Measurements from ENCODE around the gene CCSAP.
"Not testable (repeated sequence)": the region's sequence is repeated elsewhere in the genome, so short reads cannot be mapped to it uniquely, and the experiment has no call there.

CCSAP gene

GRCh38 chr1:229325401-229325800 lies 17.4 kb downstream of the CCSAP start:
- DNase-seq = no peak

DNA sequence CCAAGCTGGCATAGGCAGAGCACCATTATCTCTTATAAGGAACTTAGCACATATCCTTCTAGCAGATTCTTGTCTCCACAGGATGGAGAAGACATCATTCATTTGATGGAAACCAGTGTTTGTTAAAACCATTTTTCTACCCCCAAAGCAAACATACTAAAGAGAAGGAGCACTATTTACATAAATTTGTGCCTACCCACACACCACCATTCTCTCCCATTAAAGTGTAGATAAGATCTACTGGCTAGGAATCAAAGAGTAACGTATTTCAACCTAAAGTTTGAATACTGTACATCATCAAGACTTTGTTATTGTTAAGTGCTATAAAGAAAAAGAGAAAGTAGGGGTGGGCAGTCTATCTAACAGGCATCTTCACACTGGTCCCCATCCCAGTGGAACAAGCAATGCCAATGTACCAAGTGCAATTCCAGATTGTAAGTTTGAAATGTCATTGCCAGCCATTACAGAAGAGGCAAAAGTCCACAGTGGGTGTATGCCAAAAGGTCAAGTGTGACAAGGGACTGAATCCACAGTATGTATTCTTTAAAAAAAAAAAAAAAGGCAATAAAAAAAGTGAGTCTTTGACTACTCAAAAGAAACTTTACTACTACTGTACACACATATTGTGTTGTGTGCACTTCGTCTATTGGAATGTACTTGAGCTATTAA lies 18.8 kb downstream of the CCSAP start:
- DNase-seq = no peak

- no peak for DNase-seq
Measured at GRCh38 chr1:229323201-229323600, 19.6 kb downstream of the CCSAP start.

- no peak for DNase-seq
Measured at GRCh38 chr1:229319487-229319886, 23.4 kb downstream of the CCSAP start.

GRCh38 chr1:229318056-229318455 lies 24.8 kb downstream of the CCSAP start:
- no peak for DNase-seq

DNA sequence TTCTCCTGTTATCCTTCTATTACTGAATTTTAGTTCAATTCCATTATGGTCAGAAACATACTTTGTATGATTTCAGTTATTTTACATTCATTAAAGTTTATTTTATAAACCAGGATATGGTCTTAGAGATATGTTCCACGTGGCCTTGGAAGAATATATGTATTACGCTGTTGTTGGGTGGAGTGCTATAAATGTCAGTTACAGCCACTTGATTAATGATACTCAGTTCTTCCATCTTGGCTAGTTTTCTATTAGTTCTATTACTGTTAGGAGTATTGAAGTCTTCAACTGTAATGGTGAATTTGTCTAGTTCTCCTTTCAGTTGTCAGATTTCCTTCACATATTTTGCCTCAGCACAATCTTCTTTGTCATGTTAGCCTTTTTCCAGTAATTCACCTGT lies 26.7 kb downstream of the CCSAP start:
- no peak for DNase-seq

- no peak for DNase-seq
Measured at GRCh38 chr1:229310833-229311232, 32.0 kb downstream of the CCSAP start.

DNA sequence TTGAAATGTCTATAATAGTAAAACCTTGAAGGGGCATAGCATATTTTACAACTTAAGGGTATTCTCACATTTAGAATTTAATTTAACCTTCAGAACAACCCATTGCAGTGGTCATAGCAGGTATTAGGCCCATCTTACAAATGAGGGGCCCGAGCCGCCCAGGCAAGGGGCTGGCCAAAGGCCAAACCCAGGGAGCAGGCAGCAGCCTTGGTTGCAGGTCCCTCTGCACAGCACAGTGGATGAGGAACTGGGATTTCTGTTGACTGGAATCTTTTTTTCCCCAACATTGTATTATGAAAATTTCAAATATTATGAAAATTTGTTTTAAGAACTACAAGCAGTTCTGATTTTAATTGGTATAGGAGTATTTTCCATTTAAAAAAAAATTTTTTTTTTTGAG lies 33.2 kb downstream of the CCSAP start:
- no peak for DNase-seq

DNA sequence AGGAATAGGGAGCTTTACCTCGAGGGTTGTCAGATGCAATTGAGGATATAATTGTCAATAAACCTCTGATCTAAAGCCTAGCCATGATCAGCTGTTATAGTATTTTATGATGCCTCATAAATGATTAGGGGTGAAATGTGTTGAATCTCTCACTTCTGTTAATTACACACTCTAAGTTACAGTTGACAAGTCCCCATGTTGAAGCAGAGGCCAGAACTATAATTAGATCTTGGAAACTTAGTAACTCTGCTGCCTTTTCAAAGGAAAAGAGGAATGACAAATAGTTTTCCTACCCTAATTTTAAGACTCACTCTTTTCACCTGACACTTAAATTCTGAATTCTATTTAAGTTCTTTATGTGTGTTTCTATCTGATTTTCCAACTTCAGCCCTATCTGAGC lies 33.8 kb downstream of the CCSAP start:
- no peak for DNase-seq

DNA sequence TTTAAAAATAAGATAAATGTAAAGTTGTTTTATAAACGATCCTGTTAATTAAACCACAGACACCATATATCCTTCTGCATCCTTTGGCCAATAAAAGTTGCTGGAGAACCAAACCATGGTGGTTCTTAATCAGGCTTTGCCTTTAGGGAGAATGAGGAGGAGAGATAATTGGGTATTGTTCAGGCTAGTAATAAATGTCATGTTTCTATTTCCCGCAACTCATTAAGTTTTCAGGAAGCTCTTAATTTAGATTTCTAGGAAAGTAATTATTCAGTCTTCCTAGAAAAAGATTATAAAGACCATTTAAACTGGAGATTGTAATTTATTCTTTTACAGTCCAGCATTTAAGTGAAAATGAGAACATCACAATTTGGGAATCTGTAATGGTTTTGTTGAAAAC lies 37.5 kb downstream of the CCSAP start:
- no peak for DNase-seq

DNA sequence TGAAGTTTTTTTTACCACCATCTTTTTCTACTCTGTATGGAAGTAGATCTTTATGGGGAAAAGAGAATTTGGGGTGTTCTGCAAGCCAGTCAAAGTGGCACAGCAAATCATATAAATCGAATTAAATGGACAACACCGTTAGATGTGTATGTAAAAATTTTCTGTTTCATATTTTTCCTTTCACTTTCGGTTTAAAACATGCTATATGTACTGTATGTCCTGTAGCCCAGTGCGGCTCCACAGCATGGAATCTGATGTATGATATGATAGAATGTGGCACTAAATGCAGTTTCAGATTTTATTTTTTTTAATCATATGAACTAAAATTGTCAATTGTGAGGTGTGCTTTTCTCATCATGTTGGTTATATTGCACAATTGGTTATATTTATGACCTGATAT lies 39.0 kb downstream of the CCSAP start:
- no peak for DNase-seq

GRCh38 chr1:229302740-229303139 lies 40.1 kb downstream of the CCSAP start:
- DNase-seq = no peak

DNA sequence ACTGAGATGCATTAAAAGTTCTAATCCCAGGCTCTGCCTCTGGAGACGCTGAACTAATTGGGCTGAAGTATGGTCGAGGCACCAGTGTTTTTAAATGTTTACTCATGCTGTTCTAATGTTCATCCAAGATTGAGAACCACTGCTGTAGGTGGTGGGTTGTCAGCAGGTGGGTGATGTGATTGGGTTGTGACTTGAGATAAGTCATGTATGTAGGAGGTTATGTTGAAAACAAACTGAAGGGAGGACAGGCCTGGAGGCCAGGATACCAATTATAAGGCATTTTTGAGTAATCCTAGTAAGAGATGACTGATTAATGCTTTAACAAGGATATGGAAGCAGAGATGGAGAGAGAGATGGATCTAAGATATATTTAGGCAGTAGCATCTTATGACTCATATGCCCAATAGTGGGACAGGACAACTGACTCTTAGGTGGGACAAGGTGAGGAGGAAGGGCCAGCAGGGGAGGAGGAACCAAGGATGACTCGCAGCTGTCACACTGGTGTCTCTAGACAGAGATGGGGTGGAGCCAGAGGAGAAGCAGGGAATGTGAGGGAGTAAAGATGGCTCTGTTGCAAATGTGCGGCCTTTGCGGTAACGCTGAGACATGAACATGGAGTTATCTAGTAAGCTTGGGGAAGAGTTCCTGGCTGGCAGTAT lies 42.6 kb downstream of the CCSAP start:
- no peak for DNase-seq

DNA sequence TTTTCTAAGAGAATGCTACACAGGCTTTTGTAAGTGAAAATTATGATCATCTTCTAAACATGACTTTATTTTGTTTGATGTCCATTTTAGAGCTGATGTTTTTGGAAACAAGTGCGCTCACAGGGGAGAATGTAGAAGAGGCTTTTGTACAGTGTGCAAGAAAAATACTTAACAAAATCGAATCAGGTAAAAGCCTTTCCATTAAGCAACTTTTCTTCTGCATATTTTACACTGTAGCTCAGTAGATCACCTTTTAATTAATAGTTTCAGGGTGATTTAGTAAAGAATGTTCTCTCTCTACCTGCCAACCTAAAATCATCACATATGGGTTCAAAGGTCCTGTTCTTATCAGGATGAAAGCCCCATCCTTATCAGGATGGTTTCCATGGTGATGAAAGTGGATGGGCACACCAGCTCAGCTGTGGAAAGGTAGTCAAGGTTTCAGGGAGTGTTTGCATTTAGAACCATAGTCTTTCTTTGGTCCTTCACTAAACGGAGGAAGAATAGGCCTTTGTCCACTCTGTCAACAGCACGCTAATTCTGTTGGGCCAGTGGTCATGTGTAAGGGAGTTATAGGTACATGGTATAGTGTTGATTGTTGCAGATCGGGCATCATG lies 43.9 kb downstream of the CCSAP start:
- DNase-seq = no peak

DNA sequence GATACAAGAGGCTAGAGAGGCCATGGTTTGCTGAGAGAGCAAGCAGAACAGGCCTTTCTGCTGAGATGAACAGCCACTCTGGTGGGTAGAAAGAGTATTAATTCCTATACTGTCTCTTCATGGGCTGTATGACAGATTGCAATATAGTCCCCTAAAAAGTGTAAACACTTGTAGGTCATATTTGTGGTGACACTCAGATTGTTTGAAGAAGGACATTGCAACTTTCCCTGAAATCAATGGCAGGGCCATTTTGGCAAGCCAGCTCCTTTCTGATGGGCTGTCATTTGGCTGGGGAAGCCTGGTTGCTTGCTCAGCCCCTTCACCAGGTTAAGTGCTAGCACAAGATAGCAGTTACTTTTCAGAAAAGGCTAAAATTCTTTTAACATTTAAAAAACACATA lies 44.4 kb downstream of the CCSAP start:
- DNase-seq = no peak

- no peak for DNase-seq
Measured at GRCh38 chr1:229297746-229298145, 45.1 kb downstream of the CCSAP start.

GRCh38 chr1:229296541-229296941 lies 46.3 kb downstream of the CCSAP start:
- no peak for DNase-seq

GRCh38 chr1:229295745-229296144 lies 47.1 kb downstream of the CCSAP start:
- no peak for DNase-seq

GRCh38 chr1:229293528-229294204 lies 49.2 kb downstream of the CCSAP start:
- no peak for DNase-seq

- DNase-seq = not testable (repeated sequence)
Measured at GRCh38 chr1:229291686-229292085, 51.2 kb downstream of the CCSAP start.

- DNase-seq = no peak
Measured at GRCh38 chr1:229288516-229288915, 54.3 kb downstream of the CCSAP start.

DNA sequence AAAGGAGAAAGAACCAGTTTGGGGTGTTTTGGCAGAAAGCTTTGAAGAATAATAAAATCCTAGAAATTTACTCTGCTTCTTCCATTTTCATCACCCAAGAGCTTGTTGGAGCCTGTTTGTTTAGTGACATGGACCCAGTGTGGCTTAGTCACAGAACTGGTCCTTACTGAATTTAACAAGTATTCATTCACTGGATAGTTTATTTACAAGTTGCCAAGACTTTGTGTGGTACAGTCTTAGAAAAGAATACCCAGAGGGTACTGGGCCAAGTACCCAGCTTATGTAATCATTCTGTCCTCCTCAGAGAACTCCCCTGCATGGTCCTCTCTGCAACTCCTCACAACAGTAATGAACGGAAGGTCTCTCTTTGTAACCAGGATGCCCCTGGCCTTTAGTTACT lies 55.6 kb downstream of the CCSAP start:
- no peak for DNase-seq

GRCh38 chr1:229286099-229286766 lies 56.6 kb downstream of the CCSAP start:
- DNase-seq = no peak

Measured in NCI-H187 (cell line).